Right lung (tissue), 10 donors: Measurements from ENCODE around the gene SPEN. TPM values are rescaled to one million over a fixed set of nuclear protein-coding genes. Genes with fewer than 3 reads are reported as not detected.
"Not testable (repeated sequence)": the region's sequence is repeated elsewhere in the genome, so short reads cannot be mapped to it uniquely, and the experiment has no call there.

Source experiments
- DNase-seq, 2 donors: peaks; one replicate each; pipeline ENCODE4 v3.0.0-alpha.2; 2013
- long read RNA-seq, 8 donors: transcript quantifications; one replicate each; lab custom pipeline, GENCODE V29; 2026
- polyA plus RNA-seq, 5 donors: library from polyadenylated mRNA; unstranded; fragments of 120-200 nt; gene quantifications; one replicate each; pipeline versions ENCODE4 v1.2.1 to v1.2.3, GENCODE V29; 2013; ENCODE audit warnings: inconsistent platforms in 1 of 5, low replicate concordance in 1 of 5; ENCODE audit not compliant: insufficient read length in 5 of 5, insufficient read depth in 1 of 5

The SPEN gene
- 10 to 100 TPM; 53.9 to 65.8 (median 55.9) TPM for polyA plus RNA-seq
- long read RNA-seq, donor 1, partial matches to known transcripts = 76 of 83 reads
- long read RNA-seq, donor 1, other reads (novel, unspliced or antisense) = 0 of 83 reads
- long read RNA-seq, donor 2, partial matches to known transcripts = 0 of 3 reads
- long read RNA-seq, donor 2, other reads (novel, unspliced or antisense) = 0 of 3 reads
- long read RNA-seq, donor 3, transcript SPEN-205 (2 exons, 543 nt) = major isoform, 6 of 14 reads
- long read RNA-seq, donor 3, partial matches to known transcripts = 6 of 14 reads
- long read RNA-seq, donor 3, other reads (novel, unspliced or antisense) = 0 of 14 reads
- long read RNA-seq, donor 4, partial matches to known transcripts = 20 of 24 reads
- long read RNA-seq, donor 4, other reads (novel, unspliced or antisense) = 0 of 24 reads
- long read RNA-seq, donor 5, transcript SPEN-204 (2 exons, 1,404 nt) = major isoform, 5 of 30 reads
- long read RNA-seq, donor 5, transcript SPEN-205 (2 exons, 543 nt) = major isoform, 5 of 30 reads
- long read RNA-seq, donor 5, partial matches to known transcripts = 20 of 30 reads
- long read RNA-seq, donor 5, other reads (novel, unspliced or antisense) = 0 of 30 reads
- long read RNA-seq, donor 6, transcript SPEN-205 (2 exons, 543 nt) = major isoform, 6 of 14 reads
- long read RNA-seq, donor 6, partial matches to known transcripts = 5 of 14 reads
- long read RNA-seq, donor 6, other reads (novel, unspliced or antisense) = 0 of 14 reads
- long read RNA-seq, donor 7, partial matches to known transcripts = 46 of 51 reads
- long read RNA-seq, donor 7, other reads (novel, unspliced or antisense) = 0 of 51 reads
- long read RNA-seq, donor 8, partial matches to known transcripts = 16 of 19 reads
- long read RNA-seq, donor 8, other reads (novel, unspliced or antisense) = 0 of 19 reads

- DNase-seq = peak; percentile 99
Observed at GRCh38 chr1:15847100-15847892, at the start of gene SPEN. SPEN (plus strand) TSS chr1:15847707; CDS start chr1:15848068, 361 bp downstream.

GRCh38 chr1:15799004-15799867 is 48.3 kb upstream of the SPEN start:
- no peak for DNase-seq

GRCh38 chr1:15799928-15800835 is 47.3 kb upstream of the SPEN start:
- no peak for DNase-seq

- DNase-seq = no peak
Observed at GRCh38 chr1:15802234-15802965, 45.1 kb upstream of the SPEN start.

- no peak for DNase-seq
Observed at GRCh38 chr1:15803380-15803779, 44.1 kb upstream of the SPEN start.

DNA sequence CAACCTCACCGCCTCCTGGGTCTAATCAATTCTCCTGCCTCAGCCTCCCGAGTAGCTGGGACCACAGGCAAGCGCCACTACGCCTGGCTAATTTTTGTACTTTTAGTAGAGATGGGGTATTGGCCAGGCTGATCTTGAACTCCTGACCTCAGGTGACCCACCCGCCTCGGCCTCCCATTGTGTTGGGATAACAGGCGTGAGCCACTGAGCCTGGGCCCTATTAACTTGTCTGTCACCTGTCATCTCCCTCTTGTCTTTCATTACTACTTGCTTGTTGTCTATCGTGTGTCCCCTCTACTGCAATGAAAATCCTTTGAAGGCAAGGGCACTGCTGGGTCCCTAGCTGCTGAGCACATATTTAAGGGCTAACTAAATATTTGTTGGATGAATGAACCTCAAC is 43.4 kb upstream of the SPEN start:
- no peak for DNase-seq

GRCh38 chr1:15807121-15807520 is 40.4 kb upstream of the SPEN start:
- DNase-seq = no peak

DNA sequence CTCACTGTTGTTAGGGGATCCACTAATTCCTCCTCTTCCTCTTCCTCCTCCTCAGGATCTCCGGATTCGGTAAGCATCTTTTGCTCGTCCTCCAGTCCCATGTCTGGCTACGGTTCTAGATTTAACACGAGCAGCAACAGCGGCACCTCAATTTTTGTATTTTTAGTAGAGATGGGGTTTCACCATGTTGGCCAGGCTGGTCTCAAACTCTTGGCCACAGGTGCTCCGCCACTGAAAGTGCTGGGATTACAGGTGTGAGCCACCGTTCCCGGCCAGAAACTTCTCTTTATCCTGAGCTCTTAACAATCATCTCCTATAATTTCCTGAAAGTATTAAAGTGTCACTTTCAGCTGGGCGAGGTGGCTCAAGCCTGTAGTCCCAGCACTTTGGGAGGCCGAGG is 40.0 kb upstream of the SPEN start, which contains the start of gene UQCRHL:
Gene UQCRHL (minus strand): TSS at position 101 of the 400 bp plus-strand sequence. CDS start 0 bp downstream, at position 101.
- DNase-seq = not testable (repeated sequence)

DNA sequence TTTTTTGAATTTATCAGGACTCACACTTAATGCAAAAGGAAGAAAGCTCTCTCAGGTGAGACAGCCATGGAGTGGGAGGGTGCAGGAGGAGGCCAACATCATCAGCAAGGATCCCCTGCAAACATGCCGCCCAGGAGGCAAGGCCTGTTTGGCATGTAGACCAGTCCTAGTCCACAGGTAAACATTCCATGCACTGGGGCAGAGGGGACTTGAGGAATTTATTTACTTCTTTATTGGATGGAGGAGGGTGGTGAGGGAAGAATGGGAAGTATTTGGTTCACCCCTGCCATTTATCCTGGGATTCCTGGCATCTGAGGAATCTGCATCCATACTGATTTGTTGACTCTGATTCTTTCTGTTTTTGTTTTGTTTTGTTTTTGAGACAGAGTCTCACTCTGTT is 38.6 kb upstream of the SPEN start:
- DNase-seq = no peak

- no peak for DNase-seq
Observed at GRCh38 chr1:15810073-15810472, 37.4 kb upstream of the SPEN start.

DNA sequence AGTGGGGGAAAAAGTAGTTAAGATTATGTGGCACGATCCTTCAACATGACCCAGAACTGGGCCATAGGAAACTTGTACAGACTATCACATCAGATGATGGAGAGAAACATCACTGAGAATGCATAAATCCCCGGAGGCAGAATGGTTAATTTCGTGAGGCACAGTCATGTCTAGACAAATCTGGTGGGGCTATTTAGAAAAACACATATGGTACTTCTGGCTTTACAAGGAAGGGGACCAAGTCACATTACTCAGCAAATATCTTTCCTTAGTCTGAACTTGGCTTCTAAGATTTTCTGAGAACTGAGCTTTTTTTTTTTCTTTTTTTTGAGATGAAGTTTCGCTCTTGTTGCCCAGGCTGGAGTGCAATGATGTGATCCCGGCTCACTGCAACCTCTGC is 30.8 kb upstream of the SPEN start:
- no peak for DNase-seq

DNA sequence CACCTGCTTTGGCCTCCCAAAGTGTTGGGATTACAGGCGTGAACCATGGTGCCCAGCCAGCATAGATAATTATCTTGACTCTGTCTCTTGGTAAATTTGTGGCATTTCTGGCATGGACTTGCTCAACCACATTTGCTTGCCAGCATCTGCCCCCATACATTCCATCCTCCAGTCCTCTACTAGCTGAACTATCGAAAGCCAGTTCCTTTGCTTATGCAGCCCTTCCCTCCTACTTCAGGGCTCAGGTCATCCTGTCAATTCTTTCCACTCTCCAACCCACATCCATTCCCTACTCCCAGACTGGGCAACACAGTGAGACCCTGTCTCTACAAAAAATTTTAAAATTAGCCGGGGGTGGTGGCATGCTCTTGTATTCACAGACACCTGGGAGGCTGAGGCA is 27.0 kb upstream of the SPEN start:
- DNase-seq = no peak

DNA sequence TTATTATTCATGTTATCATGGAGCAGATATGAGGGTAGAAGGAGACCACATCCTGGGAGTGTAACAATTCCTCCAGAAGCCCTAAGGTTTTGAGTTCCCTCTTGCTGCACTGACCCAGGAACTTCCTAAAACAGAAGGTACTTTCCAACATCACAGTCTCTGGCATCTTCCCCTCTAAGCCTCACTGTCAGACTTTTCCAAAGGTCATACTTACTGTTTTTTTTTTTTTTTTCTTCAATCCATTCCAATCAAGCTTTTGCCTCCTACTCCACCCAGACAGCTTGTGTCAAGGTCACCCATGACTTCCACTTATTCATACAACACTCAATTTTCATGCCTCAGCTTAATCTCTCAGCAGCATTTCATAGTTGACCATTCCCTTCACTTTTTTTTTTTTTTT is 21.7 kb upstream of the SPEN start:
- no peak for DNase-seq

- DNase-seq = no peak
Observed at GRCh38 chr1:15826810-15827507, 20.5 kb upstream of the SPEN start.

DNA sequence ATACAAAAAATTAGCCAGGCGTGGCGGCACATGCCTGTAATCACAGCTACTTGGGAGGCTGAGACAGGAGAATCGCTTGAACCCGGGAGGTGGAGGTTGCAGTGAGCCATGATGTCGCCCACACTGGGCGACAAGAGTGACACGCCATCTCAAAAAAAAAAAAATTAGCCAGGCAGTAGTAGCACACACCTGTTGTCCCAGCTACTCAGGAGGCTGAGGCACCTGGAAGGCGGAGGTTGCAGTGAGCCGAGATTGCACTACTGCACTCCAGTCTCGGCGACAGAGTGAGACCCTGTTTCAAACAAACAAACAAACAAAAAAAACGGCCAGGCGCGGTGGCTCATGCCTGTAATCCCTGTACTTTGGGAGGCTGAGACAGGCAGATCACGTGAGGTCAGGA is 19.9 kb upstream of the SPEN start:
- DNase-seq = not testable (repeated sequence)

DNA sequence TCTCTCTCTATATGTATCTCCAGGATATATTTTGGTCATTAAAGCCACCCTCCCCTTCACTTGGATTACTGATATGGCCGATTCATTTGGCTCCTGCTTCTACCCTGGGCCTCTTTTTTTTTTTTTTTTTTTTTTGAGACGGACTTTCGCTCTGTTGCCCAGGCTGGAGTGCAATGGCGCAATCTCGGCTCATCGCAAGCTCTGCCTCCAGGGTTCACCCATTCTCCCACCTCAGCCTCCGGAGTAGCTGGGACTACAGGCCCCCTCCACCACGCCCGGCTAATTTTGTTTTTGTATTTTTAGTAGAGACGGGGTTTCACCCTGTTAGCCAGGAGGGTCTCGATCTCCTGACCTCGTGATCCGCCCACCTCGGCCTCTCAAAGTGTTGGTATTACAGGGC is 18.6 kb upstream of the SPEN start:
- not testable (repeated sequence) for DNase-seq

GRCh38 chr1:15830258-15830657 is 17.2 kb upstream of the SPEN start:
- DNase-seq = no peak

DNA sequence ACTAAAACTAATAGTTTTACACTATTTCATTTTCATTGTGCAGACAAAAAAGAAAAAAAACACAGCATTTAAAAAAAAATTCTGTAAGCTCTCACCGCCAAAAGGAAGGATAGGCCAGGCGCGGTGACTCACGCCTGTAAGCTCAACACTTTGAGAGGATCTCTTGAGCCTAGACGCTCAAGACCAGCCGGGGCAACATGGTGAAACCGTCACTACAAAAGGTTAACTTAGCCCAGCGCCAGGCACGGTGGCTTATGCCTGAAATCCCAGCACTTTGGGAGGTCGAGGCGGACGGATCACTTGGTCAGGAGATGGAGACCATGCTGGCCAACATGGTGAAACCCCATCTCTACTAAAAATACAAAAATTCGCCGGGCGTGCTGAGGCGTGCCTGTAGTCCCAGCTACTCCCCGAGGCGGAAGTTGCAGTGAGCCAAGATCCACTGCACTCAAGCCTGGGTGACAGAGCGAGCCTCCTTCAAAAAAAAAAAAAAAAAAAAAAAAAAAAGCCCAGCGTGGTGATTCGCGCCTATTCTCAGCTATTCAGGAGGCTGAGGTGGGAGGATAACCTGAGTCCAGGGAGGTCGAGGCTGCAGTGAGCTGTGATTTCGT is 14.3 kb upstream of the SPEN start:
- DNase-seq = no peak
